PFSK-1 (cell line): ENCODE measurements around the gene ATP5MC3.

Experiments used
- FOXP2 ChIP-seq: optimal IDR thresholded peaks from 2 replicates; pipeline ENCODE3; 2011; ENCODE audit warnings: borderline replicate concordance, control low read depth, inconsistent platforms; ENCODE audit not compliant: insufficient read depth; ENCODE audit errors: extremely low read length, extremely low read depth
- POLR2AphosphoS5 ChIP-seq: IDR thresholded peaks from 2 replicates; pipeline ENCODE4 v1.6.1; 2012; ENCODE audit warnings: low read depth, mild to moderate bottlenecking, control low read depth, low read length, moderate library complexity
- SIN3A ChIP-seq: IDR thresholded peaks from 2 replicates; pipeline ENCODE4 v1.6.1; 2012; ENCODE audit warnings: mild to moderate bottlenecking, low read length, moderate library complexity, borderline replicate concordance; ENCODE audit not compliant: insufficient read depth
- TAF1 ChIP-seq: IDR thresholded peaks from 2 replicates; pipeline ENCODE4 v1.6.1; 2012; ENCODE audit warnings: low read length, control low read depth, borderline replicate concordance; ENCODE audit not compliant: insufficient read depth
- TF ChIP-seq, protein P1 (sequence below), 2 experiments: IDR thresholded peaks; 2 replicates each; pipeline versions ENCODE4 v1.6.1 to v1.8.0; 2011 to 2012; ENCODE audit warnings: low read depth in 2 of 2, low read length in 2 of 2, control low read depth in 1 of 2, inconsistent platforms in 1 of 2, mild to moderate bottlenecking in 1 of 2, moderate library complexity in 1 of 2; ENCODE audit not compliant: insufficient read depth in 1 of 2

ATP5MC3 gene

DNA sequence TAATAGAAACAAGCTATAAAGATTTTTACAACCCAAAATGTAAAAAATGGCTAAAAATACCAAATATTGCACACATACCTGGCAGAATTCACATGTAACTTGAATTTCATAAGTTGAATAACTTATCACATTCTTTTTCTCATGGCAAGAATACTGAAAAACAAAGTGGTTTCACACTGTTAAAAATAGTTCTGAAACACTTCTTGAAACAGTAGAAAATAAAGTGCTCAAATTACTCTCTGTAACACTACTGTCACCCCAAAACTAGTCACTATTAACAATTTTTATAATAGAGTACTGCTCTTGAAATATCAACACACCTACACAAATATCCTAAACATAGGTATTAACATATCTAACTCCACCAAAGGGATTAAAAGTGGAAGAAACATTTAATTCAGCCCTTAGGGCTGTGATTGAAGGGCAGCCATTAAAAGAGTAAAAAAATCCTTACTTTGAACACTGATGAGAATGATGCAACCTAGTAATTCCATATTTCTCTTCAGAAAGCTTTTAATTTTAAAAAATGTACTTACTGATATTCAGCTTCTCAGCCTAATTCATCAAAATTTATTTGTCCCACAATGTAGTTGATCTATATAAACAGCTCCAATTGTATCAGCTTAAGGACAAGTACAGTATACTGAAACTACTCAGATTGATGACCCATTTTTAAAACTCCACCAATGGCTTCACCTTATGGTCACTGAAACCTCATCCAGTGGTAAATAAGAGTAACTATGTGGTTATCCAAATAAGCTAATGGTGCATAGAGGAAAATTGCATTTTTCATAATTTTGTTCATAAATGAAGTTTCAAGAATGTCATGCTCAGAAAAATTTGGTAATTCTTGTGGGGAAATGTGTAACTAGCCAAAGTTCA is 44.9 kb downstream of the ATP5MC3 start:
- TF ChIP-seq TAF1: no peak

DNA sequence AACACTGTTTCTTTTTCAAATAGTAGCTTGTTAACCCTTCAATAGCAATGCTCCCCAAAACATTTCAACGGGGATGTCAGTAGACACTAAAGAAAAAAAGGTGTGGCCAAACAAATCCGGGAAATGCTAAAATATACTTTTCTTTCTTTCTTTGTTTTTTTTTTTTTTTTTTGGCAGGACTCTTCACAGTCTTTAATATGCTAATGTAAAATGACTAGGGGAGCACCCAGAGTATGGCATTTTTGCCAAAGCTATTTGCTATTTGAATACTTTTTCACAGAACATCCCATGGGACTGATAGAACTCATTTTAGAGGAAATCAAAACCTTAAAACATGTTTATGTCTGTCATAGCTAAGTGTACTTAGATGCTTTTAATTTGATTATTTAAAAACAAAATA is 45.6 kb downstream of the ATP5MC3 start:
- no peak for TF ChIP-seq FOXP2
- TF ChIP-seq, protein P1, sequence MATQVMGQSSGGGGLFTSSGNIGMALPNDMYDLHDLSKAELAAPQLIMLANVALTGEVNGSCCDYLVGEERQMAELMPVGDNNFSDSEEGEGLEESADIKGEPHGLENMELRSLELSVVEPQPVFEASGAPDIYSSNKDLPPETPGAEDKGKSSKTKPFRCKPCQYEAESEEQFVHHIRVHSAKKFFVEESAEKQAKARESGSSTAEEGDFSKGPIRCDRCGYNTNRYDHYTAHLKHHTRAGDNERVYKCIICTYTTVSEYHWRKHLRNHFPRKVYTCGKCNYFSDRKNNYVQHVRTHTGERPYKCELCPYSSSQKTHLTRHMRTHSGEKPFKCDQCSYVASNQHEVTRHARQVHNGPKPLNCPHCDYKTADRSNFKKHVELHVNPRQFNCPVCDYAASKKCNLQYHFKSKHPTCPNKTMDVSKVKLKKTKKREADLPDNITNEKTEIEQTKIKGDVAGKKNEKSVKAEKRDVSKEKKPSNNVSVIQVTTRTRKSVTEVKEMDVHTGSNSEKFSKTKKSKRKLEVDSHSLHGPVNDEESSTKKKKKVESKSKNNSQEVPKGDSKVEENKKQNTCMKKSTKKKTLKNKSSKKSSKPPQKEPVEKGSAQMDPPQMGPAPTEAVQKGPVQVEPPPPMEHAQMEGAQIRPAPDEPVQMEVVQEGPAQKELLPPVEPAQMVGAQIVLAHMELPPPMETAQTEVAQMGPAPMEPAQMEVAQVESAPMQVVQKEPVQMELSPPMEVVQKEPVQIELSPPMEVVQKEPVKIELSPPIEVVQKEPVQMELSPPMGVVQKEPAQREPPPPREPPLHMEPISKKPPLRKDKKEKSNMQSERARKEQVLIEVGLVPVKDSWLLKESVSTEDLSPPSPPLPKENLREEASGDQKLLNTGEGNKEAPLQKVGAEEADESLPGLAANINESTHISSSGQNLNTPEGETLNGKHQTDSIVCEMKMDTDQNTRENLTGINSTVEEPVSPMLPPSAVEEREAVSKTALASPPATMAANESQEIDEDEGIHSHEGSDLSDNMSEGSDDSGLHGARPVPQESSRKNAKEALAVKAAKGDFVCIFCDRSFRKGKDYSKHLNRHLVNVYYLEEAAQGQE (IDR thresholded peaks at IDR 0.05; ENCODE audit: insufficient read depth in 1 of 2, low read depth in 2 of 2, low read length in 2 of 2): no peak
- TF ChIP-seq POLR2AphosphoS5: no peak
- TF ChIP-seq TAF1: no peak
- no peak for TF ChIP-seq SIN3A

DNA sequence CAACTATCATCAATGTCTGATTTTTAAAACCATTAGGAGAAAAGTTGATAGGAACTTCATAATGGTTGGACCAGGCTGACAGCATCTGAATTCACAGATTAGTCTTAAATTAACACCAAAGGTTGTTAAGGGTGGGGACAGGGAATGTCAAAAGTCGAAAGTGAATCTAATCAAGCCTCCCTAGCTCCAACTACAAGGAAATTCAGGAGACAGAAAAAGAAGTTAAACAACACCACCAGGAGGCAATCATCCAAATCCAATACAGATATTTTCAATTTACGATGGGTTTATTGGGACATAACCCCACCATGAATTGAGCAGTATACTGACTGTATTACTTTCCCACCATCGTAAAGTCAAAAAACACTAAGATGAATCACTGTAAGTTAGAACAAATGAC is 46.3 kb downstream of the ATP5MC3 start:
- no peak for TF ChIP-seq FOXP2
- TF ChIP-seq SIN3A: no peak
- no peak for TF ChIP-seq TAF1
- no peak for TF ChIP-seq POLR2AphosphoS5
- TF ChIP-seq, protein P1 (IDR thresholded peaks at IDR 0.05; ENCODE audit: insufficient read depth in 1 of 2, low read depth in 2 of 2, low read length in 2 of 2): no peak

DNA sequence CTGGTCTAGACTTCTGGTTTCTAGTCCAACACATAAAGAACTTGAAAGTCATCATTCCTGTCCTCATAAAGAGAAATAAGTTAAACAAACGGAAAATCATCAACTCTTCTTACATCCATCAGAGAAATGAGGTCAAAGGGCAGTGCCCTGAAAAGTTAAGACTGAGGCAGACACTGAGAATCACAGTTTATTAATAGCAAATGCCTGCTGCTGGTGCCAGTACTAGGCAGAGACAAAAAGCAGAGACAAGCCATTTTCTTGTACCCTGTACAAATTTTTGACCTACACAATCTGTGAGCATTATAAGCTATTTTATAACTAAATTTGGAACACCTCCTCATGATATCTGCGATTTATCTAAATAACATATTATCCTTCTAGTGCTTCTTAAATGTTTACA is 50.3 kb downstream of the ATP5MC3 start:
- TF ChIP-seq FOXP2: no peak
- TF ChIP-seq SIN3A: no peak
- TF ChIP-seq POLR2AphosphoS5: no peak
- TF ChIP-seq TAF1: no peak
- TF ChIP-seq, protein P1 (IDR thresholded peaks at IDR 0.05; ENCODE audit: insufficient read depth in 1 of 2, low read depth in 2 of 2, low read length in 2 of 2): no peak

DNA sequence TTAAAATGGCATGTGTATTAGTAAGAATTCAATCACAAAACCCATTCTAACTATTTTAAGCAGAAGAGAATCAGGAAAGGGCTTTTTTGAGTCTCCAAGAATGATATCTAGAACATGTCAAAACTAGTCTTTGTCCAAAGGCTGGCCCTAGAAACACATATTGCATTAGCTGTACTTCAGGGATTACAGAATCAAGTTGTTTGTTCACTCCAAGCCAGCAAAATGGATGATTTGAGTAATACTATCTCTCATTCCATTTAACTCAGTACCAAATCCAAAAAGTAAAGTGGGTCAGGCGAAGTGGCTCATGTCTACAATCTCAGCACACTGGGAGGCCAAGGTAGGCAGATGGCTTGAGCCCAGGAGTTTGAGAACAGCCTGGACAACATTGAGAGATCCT is 54.8 kb downstream of the ATP5MC3 start:
- no peak for TF ChIP-seq POLR2AphosphoS5
- TF ChIP-seq, protein P1 (IDR thresholded peaks at IDR 0.05; ENCODE audit: insufficient read depth in 1 of 2, low read depth in 2 of 2, low read length in 2 of 2): no peak
- TF ChIP-seq SIN3A: no peak
- no peak for TF ChIP-seq TAF1
- no peak for TF ChIP-seq FOXP2
